GM10248 (cell line): Measurements from ENCODE around the gene MAN1B1.

Source experiments
- CTCF ChIA-PET: fragments of 300-600 bp; sonication (Branson Sonifier 250); formaldehyde crosslinking; extraction: SDS; loops from one replicate; lab custom pipeline; 2021; ENCODE audit warnings: antibody characterized with exemption; lab: Yijun Ruan, JAX
- POLR2A ChIA-PET: fragments of 350-650 bp; sonication (Branson Sonifier 250); formaldehyde crosslinking; extraction: SDS; loops from one replicate; lab custom pipeline; 2020; ENCODE audit warnings: antibody characterized with exemption; lab: Yijun Ruan, JAX
- DNase-seq: peaks from one replicate; pipeline ENCODE4 v3.0.0; 2012; ENCODE audit errors: extremely low spot score
- TF ChIP-seq, protein P1 (sequence below): IDR thresholded peaks from 2 replicates; pipeline ENCODE4 v1.5.1; 2012; ENCODE audit warnings: mild to moderate bottlenecking, low read depth; ENCODE audit errors: extremely low read depth, missing control alignments, control extremely low read depth

Gene MAN1B1

GRCh38 chr9:137148661-137149060 is 61.9 kb downstream of the MAN1B1 start:
- ChIA-PET CTCF (interaction anchor here (1.0 to 1.5 kb wide), 2 partner anchors 8 to 56 kb away, joined by 3 read pairs; partner anchors contain the start of genes NDOR1 and TMEM203), POLR2A (interaction anchor here (0.7 kb wide), 1 partner anchor 92 kb away, joined by 3 read pairs; no protein-coding TSS in a partner anchor)
- TF ChIP-seq, protein P1, sequence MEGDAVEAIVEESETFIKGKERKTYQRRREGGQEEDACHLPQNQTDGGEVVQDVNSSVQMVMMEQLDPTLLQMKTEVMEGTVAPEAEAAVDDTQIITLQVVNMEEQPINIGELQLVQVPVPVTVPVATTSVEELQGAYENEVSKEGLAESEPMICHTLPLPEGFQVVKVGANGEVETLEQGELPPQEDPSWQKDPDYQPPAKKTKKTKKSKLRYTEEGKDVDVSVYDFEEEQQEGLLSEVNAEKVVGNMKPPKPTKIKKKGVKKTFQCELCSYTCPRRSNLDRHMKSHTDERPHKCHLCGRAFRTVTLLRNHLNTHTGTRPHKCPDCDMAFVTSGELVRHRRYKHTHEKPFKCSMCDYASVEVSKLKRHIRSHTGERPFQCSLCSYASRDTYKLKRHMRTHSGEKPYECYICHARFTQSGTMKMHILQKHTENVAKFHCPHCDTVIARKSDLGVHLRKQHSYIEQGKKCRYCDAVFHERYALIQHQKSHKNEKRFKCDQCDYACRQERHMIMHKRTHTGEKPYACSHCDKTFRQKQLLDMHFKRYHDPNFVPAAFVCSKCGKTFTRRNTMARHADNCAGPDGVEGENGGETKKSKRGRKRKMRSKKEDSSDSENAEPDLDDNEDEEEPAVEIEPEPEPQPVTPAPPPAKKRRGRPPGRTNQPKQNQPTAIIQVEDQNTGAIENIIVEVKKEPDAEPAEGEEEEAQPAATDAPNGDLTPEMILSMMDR, result no peak
- no peak for DNase-seq

- no peak for DNase-seq
- ChIA-PET POLR2A (interaction anchor here (0.7 kb wide), 1 partner anchor 91 kb away, joined by 3 read pairs; no protein-coding TSS in a partner anchor), CTCF (interaction anchor here (0.9 to 1.9 kb wide), 7 partner anchors 9 to 120 kb away, joined by 3 to 12 read pairs (median 3); partner anchors contain the start of genes NDOR1, NPDC1 and TMEM203)
- TF ChIP-seq, protein P1, result no peak
These were observed 62.6 kb downstream of the MAN1B1 start for GRCh38 chr9:137149363-137149762.

GRCh38 chr9:137149942-137150616 is 63.3 kb downstream of the MAN1B1 start:
- POLR2A ChIA-PET, result interaction anchor here (0.6 to 2.2 kb wide), 11 partner anchors 10 to 158 kb away, joined by 3 to 24 read pairs (median 5); partner anchors contain the start of genes PAXX, TOR4A, TPRN and TUBB4B
- CTCF ChIA-PET, result interaction anchor here (0.8 to 1.9 kb wide), 10 partner anchors 10 to 121 kb away, joined by 3 to 12 read pairs (median 4); partner anchors contain the start of genes ANAPC2, NPDC1 and SSNA1

GRCh38 chr9:137150617-137151457 is 64.1 kb downstream of the MAN1B1 start:
- ChIA-PET CTCF (interaction anchor here (0.7 to 1.9 kb wide), 10 partner anchors 22 to 122 kb away, joined by 3 to 12 read pairs (median 4); partner anchors contain the start of genes ANAPC2 and SSNA1), POLR2A (interaction anchor here (0.5 to 2.2 kb wide), 17 partner anchors 11 to 741 kb away, joined by 3 to 24 read pairs (median 5); partner anchors contain the start of genes MAN1B1, PAXX, TOR4A and TPRN)
- TF ChIP-seq, protein P1, result no peak
- peak; percentile 89 for DNase-seq

More at GRCh38 chr9:137149942-137150616, 63.3 kb downstream of the MAN1B1 start:
- peak; percentile 89 for DNase-seq
- TF ChIP-seq, protein P1, result no peak

DNA sequence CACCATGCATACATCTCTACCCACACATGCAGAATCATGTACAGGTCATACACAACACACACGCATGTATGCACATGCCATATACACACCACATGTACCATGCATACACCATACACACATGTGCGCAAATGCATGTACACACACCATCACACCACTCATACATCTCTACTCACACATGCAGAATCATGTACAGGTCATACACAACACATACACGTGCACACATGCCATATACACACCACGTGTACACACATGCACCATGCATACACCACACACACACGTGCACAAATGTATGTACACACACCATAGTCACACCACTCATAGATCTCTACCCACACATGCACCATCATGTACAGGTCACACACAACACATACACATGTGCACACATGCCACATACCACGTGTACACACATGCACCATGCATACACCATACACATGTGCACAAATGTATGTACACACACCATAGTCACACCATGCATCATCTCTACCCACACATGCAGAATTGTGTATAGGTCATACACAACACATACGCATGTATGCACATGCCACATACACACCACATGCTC is 66.1 kb downstream of the MAN1B1 start:
- TF ChIP-seq, protein P1, result no peak
- POLR2A ChIA-PET, result no interaction called here
- no peak for DNase-seq
- CTCF ChIA-PET, result no interaction called here
